LoVo (cell line): Measurements from ENCODE around the gene SNX11.
A peak's percentile ranks its signal among the peaks of the same experiment; 100 is the strongest.

Experiments used
- DNase-seq: peaks from one replicate; pipeline ENCODE4 v3.0.0-alpha.2; 2016; ENCODE audit warnings: low spot score

The SNX11 gene

GRCh38 chr17:48100160-48100559, 7.4 kb upstream of the SNX11 start:
- DNase-seq, result no peak

- peak; percentile 37 for DNase-seq
Observed at GRCh38 chr17:48100591-48101011, 7.0 kb upstream of the SNX11 start.

GRCh38 chr17:48101012-48101720, 6.4 kb upstream of the SNX11 start, which contains the start of gene CBX1:
Gene CBX1, minus strand, starts transcription at chr17:48101478. Its CDS starts 24,474 bp downstream, at chr17:48077004.
- DNase-seq, result peak; percentile 91

- DNase-seq, result no peak
Observed at GRCh38 chr17:48102043-48102750, 5.4 kb upstream of the SNX11 start.

- no peak for DNase-seq
Observed at GRCh38 chr17:48102798-48103715, 4.5 kb upstream of the SNX11 start.

- DNase-seq, result no peak
Observed at GRCh38 chr17:48104440-48104839, 3.1 kb upstream of the SNX11 start.

GRCh38 chr17:48106802-48107136, 797 bp upstream of the SNX11 start:
- no peak for DNase-seq

- no peak for DNase-seq
Observed at GRCh38 chr17:48110761-48111160, 3.2 kb downstream of the SNX11 start.

- no peak for DNase-seq
Observed at GRCh38 chr17:48111937-48112241, 4.3 kb downstream of the SNX11 start.

GRCh38 chr17:48113201-48113676, 5.7 kb downstream of the SNX11 start:
- DNase-seq, result no peak

- DNase-seq, result no peak
Observed at GRCh38 chr17:48121923-48122664, 14.5 kb downstream of the SNX11 start.

GRCh38 chr17:48122665-48123045, 15.1 kb downstream of the SNX11 start:
- DNase-seq, result no peak

- DNase-seq, result no peak
Observed at GRCh38 chr17:48123111-48123510, 15.5 kb downstream of the SNX11 start.

- DNase-seq, result no peak
Observed at GRCh38 chr17:48123776-48124388, 16.3 kb downstream of the SNX11 start.

GRCh38 chr17:48125829-48126531, 18.4 kb downstream of the SNX11 start:
- DNase-seq, result no peak

- no peak for DNase-seq
Observed at GRCh38 chr17:48126532-48126850, 18.9 kb downstream of the SNX11 start.

GRCh38 chr17:48127371-48128051, 19.9 kb downstream of the SNX11 start:
- DNase-seq, result peak; percentile 72

GRCh38 chr17:48128400-48128799, 20.8 kb downstream of the SNX11 start:
- no peak for DNase-seq

- no peak for DNase-seq
Observed at GRCh38 chr17:48129981-48130380, 22.4 kb downstream of the SNX11 start.

- DNase-seq, result peak; percentile 59
Observed at GRCh38 chr17:48131216-48131824, 23.8 kb downstream of the SNX11 start.
